ENCODE results near the gene DOCK9.

DNA sequence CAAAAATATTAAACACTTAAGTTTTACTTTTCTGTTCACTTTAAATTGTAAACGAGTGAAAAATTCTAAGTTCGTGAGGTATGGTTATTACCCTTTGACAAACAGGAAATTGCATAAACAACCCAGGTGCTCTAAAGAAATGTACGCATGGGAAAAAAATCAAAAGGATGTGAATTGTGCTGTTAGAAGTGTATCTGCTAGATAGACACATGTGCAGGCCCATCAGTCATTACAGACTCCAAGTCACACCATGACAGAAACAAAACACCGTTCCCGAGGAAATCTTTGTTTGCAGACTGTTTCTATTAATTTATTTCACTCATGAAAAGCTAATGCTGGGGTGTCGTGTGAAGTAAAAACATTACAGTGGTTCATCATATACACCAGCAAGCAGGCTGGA is 17.0 kb upstream of the DOCK9 start:
- TF ChIP-seq, protein P1, sequence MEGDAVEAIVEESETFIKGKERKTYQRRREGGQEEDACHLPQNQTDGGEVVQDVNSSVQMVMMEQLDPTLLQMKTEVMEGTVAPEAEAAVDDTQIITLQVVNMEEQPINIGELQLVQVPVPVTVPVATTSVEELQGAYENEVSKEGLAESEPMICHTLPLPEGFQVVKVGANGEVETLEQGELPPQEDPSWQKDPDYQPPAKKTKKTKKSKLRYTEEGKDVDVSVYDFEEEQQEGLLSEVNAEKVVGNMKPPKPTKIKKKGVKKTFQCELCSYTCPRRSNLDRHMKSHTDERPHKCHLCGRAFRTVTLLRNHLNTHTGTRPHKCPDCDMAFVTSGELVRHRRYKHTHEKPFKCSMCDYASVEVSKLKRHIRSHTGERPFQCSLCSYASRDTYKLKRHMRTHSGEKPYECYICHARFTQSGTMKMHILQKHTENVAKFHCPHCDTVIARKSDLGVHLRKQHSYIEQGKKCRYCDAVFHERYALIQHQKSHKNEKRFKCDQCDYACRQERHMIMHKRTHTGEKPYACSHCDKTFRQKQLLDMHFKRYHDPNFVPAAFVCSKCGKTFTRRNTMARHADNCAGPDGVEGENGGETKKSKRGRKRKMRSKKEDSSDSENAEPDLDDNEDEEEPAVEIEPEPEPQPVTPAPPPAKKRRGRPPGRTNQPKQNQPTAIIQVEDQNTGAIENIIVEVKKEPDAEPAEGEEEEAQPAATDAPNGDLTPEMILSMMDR (conservative IDR thresholded peaks at IDR 0.05; ENCODE audit: low read depth, low read length): no peak
- TF ChIP-seq EZH2phosphoT487 (IDR thresholded peaks at IDR 0.05; ENCODE audit: borderline replicate concordance, low read length): no peak
